GM18868 (cell line): ENCODE measurements around the gene HSF2BP.
"Not testable (repeated sequence)": the region's sequence is repeated elsewhere in the genome, so short reads cannot be mapped to it uniquely, and the experiment has no call there.

Experiments
- ATAC-seq: cut with Tn5 transposase; IDR thresholded peaks from one replicate; pipeline ENCODE4 v1.9.1; 2021; ENCODE audit warnings: mild to moderate bottlenecking, moderate library complexity; ENCODE audit not compliant: unreplicated experiment

The HSF2BP gene

DNA sequence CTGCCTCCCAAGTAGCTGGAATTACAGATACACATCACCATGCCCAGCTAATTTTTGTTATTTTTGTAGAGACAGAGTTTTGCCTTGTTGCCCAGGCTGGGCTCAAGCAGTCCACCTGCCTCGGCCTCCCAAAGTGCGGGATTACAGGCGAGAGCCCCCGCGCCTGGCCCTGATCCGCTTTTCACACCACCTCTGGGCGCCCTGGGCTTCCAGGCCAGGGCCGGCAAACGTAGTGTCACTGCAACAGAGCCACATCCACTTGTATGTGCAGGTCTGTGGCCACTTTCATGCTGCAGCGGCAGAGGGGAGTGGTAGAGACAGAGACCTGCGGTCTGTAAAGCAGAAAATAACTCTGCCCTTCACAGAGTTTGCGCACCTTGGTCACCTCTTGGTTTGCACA is 29.6 kb upstream of the HSF2BP start:
- ATAC-seq, result no peak

DNA sequence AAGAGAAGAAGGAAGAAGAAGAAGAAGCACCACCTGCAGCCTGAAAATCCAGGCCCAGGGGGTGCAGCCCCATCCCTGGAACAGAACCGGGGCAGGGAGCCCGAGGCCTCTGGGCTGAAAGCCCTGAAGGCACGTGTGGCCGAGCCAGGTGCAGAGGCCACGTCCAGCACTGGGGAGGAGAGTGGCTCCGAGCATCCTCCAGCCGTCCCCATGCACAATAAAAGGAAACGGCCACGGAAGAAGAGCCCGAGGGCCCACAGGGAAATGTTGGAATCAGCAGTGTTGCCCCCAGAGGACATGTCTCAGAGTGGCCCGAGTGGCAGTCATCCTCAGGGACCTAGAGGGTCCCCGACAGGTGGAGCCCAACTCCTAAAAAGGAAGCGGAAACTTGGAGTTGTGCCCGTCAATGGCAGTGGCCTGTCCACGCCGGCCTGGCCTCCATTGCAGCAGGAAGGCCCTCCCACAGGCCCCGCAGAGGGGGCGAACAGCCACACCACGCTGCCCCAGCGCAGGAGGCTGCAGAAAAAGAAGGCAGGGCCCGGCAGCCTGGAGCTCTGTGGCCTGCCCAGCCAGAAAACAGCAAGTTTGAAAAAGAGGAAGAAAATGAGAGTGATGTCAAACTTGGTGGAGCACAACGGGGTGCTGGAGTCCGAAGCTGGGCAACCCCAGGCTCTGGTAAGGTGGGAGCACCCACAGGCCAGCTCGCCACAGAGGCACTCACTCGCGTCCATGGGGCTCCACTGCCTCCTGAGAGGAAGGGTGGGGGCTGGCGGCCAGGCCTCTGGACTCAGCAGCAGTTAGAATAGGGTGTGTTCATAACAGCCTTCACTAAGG is 28.5 kb upstream of the HSF2BP start:
- no peak for ATAC-seq

DNA sequence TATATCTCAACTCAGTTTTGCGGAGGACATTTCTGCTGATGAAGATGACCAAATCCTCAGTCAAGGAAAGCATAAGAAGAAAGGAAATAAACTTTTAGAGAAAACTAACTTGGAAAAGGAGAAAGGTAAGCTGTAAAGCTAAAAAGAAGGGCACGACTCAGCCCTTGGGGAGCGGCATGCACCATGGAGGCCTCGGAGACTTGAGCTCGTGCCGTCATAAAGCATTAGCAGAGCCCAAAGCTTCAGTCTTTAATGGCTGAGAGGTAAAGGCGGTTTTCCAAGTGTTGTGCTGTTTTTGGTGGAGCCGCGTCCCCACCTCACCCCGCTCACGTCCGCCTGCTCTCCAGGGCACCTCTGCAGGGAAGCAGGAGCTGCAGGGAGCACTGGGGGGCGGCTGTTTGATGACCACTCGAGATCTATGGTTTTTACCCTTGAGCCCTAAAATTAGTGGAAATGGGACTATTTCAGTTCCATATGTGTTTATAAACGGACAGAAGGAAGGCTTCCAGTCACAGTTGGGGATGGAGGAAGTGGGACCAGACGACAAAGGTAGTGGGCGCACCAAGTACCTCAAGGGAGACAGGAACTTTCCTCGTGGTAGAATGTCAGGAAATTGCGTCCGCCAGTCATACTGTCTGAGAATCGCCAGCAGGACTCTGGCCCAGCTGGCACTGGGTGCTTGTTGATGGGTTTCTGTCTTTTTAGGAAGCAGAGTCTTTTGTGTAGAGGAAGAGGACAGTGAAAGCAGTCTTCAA is 27.7 kb upstream of the HSF2BP start:
- no peak for ATAC-seq

DNA sequence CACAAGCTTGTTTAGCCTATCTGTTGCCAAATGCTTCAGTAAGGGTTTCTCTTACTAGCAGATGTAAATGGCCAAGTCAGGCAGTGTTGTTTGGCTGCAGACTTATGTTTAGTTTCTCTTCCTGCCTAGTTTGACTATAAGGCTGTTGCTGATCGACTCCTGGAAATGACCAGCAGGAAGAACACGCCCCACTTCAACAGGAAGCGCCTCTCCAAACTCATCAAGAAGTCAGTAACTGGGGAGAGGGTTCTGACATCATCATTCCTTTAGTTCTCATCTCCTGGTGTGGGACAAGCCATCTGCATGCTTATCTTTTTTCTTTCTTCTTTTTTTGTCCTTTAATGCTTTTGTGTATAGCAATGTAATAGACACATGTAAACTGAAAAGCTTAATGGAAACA is 25.1 kb upstream of the HSF2BP start:
- no peak for ATAC-seq

DNA sequence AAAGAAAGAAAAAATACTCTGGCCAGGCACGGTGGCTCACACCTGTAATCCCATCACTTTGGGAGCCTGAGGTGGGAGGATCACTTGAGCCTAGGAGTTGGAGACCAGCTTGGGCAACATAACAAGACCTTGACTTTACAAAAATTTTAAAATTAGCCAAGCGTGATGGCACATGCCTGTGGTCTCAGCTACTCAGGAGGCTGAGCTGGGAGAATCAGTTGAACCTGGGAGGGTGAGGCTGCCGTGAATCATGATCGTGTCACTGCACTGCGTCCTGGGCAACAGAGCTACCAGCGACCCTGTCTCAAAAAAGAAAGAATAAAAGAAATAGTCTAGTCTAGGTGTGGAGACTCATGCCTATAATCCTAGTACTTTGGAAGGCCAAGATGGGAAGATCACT is 22.4 kb upstream of the HSF2BP start:
- no peak for ATAC-seq

DNA sequence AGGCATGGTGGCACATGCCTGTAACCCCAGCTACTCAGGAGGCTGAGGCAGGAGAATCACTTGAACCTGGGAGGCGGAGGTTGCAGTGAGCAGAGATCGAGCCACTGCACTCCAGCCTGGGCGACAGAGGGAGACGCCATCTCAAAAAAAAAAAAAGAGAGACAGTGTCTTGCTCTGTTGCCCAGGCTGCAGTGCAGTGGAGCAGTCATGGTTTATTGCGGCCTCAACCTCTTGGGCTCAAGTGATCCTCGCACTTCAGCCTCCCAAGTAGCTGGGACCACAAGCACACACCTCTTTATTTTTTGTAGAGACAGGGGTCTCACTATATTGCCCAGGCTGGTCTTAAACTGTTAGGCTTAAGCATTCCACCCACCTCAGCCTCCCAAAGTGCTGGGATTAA is 21.1 kb upstream of the HSF2BP start:
- not testable (repeated sequence) for ATAC-seq

DNA sequence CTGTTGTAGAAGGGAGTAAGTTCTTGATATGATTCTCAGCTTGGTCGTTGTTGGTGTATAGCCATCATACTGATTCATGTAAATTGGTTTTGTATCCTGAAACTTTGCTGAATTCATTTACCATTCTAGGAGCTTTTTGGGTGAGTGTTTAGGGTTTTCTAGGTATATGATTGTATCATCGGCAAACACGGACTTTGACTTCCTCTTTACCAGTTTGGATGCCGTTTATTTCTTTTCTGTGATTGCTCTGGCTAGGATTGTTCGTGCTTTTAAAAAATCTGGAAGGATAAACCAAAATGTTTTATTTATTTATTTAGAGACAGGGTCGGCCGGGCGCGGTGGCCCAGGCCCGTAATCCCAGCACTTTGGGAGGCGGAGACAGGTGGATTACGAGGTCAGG is 20.7 kb upstream of the HSF2BP start:
- no peak for ATAC-seq

DNA sequence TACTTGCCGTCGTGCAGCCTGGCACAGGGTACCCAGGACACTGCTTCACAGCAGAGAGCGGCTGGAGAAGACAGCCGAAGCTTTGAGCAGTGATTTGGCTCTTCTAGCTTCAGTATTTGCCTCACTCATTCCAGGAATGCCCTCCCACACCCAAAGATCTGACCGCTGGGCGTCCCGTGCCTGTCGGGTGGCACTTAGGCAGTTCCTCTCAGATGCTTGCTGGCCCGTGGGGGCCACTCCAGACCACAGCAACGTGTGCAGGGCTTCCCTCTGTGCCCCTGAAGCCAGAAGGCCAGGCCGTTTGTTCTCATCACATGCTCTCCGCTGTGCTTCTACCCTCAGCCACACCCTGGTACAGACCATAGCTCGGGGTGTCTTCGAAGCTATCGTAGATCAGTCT is 17.1 kb upstream of the HSF2BP start:
- ATAC-seq, result no peak

DNA sequence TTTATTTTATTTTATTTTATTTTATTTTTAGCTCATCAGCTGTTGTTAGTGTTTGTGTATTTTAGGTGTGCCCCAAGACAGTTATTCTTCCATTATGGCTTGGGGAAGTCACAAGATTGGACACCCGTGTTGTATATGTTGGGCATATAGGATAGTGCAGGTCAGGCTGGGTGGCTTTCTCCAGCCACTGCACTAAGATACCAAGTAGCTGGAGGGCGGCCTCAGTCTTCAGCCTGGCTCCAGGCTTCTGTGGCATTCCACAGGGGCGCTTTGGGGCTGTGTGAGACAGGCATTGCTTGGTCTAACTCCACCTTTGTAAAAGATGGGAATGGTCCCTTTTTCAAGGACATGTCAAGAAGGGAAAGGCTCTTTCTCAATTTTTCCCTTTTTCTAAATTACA is 16.6 kb upstream of the HSF2BP start:
- no peak for ATAC-seq

DNA sequence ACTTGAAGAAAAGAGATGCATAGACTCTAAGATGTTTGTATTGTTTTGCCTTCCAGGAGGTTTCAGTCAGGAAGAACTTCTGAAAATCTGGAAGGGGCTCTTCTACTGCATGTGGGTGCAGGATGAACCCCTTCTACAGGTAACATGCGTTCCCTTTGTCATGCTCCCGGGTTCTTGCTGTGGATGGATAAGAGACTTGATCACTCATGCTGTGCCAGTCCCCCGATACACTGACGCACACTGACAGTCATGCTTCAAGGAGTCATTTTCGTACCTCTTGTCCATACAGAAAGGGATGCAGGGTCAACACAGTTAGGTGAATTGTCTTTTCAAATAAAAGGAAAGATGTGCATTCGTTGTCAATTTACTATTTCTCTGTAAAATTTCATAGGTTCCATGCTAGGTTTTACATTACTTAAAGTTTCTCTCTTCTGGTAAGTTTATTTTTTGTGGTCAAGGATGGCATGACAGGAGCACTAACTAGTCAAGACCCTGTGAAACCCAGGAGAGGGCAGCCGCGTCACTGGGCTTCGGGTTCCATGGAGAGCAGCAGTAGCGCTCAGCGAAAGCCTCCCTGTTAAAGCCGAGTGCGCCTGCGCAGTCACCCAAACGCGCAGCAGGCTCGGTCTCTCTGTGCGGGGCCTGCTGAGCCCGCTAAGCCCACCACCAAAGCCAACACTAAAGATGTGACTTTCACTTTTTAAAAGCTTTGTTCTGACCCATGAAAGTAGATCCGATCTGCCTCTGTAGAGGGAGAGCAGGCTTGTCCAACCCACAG is 10.7 kb upstream of the HSF2BP start:
- ATAC-seq, result no peak

DNA sequence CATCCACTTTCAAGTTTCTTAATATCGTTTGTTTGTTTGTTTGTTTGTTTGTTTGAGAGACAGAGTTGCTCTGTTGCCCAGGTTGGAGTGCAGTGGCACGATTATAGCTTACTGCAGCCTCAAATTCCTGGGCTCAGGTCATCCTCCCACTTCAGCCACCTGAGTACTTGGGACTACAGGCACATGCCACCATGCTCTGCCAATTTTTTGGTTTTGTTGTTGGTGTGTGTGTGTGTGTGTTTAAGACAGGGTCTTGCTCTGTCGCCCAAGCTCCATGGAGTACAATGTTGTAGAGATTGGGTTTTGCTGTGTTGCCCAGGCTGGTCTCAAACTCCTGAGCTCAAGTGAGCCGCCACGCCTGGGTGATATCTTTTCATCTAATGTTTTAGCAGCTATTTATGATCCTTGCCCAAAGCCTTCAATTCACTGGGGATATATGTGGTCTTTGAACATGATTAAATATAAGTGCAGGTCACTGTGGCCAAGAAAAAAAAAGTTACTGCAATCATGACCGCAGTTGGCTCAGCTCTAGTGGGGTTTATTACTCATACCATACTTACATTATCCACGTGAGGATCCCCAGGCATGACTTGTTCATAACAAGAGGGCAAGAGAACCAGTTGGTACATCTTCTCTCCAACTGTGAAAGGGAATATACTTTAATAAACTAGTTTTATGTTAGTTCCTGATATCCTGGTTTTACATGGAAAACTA is 8.1 kb upstream of the HSF2BP start:
- peak; percentile 54 for ATAC-seq

DNA sequence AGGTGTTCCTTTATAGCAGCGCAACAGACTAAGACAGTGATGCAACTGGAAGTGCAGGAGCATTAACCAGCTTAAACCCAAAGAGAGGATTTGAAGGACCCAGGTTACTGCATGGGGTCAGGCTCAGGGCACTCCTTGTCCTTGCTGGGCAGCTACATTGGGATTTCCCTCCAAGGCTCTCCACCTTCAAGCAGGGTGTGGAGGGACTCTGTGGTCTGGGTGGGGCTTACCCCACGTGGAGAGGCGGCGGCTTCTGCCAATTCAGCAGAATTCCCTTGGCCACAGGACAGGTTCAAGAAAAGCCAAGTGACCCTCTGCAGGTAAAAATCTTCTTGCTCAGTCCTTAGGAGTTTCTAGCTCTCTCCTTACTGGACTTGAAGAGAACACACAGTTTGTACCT is 6.6 kb upstream of the HSF2BP start:
- ATAC-seq, result no peak

DNA sequence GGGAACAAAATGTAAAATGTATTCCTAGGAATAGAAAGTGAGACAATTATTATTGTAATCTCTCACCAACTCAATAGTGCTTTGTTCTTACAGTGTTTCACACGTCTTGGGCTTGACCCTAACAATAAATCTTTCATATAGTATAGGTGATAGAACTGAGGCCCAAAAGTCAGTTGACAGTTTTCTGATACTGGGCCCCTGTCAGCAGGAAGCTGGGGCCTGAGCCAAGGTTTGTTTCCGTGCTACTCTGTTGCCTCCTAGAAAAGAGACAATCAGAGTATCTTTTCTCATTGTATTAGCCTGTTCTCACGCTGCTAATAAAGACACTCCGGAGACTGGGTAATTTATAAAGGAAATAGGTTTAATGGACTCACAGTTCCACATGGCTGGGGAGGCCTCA is 5.1 kb upstream of the HSF2BP start:
- ATAC-seq, result no peak

DNA sequence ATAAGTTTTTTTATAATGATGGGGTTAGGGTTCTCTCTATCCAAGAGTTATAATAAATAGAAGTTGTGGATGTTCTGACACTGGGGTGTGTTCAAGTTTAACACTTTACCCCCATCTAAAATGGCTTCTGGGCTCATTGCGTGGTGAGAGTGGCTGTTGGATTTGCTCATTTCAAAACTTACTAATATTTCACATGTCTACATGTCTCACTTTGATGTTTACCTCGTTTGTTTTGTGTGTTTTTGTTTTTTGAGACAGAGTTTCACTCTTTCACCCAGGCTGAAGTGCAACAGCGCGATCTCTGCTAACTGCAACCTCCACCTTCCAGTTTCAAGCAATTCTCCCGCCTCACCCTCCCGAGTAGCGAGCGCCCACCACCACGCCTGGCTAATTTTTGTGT is 3.7 kb upstream of the HSF2BP start:
- ATAC-seq, result no peak

DNA sequence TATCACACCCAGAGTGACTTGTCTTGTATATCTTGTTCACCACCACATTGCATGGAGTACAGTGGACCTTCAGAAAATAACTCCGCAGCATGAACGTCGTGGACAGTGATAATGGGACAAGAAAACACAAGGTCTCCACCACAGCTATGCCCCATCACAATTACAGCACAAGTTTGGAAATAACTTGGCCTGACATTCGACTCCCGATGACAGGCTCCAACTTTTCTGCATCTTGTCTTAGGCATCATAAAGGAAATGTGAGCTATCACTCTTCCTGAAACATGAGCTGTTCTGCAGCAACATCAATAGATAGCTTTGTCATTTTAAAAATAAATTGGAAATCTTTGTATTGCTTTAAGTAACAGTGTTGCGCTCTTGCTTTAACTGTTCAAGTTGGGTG is 3.0 kb upstream of the HSF2BP start:
- ATAC-seq, result no peak

DNA sequence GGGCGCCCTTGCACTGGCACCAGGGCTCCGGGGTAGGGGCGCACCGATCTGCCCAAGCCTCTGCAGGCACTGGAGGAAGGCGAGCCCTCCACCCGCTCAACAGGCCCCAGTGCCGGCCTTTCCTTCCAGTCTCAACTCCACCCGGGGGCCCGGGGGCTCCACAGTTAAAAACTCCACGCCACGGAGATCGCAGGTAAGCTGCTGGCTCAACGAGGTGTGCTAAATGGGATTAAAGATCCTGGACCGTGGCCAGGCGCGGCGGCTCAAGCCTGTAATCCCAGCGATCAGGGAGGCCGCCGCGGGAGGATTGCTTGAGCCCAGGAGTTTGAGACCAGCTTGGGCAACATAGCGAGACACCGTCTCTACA is 536 bp downstream of the HSF2BP start:
- ATAC-seq, result no peak

DNA sequence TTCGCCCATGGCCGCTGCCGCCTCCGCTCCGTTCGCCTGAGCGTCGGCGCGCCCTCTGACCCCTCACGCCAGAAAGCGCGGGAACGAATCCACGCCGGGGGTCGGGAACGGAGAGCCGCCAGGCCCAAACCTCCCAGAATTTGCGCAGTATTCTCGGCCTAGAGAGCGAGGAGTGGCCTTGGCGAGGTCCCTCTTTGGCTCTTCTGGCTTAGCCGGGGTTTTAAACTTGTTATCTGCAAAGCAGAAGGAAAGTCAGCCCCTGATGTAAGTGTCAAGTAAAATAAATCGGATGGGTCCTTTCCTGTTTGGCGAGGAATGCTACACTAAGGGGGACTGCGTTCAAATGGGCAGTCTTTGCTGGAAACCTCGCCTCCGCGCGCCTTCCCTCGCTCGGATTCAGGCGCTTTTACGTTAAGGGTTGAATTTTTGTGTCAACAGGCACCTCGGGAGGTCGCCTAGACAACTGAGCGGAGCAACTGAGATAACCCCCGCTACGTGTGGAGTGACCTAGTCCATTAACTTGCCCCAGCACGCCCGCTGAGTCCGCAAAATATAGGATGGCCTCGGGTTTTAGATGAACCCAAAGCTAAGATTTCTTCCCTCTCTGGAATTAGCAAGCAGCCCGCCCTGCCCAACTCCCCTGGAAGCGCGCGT is 1.1 kb downstream of the HSF2BP start:
- no peak for ATAC-seq

DNA sequence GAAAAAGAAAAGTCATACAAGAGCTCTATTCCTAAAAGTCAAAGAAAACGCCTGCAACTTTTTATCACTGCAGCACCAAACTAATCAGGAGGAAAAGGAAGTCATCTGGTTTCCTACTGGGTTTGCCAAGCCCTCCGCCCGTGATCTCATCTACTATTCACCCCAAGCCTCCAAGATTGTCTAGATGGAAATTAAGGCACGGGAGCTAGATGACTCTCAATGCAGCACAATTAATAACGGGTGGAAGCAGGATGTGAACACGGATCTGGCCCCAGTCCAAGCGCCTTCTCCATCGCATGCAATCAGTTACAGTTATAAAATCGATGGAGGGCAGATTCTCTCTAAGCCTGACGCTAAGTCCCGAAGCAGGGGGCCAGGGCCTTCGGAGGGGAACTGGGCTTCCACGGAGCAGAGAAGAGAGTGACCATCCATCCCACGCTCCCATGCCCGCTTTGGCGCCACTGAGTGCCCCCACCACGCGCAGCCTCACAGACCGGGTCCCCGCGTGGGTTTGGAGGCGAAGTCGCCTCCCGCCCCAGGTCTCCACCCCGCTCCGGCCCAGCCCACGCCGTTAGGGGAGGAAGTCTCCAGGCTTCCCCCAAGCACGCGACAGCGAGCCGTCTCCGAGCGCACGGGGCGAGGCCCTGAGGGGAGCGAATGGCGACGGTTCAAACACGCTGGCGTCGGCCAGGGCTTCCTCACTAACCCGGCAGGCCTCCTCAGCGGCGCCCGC is 1.8 kb downstream of the HSF2BP start:
- no peak for ATAC-seq

DNA sequence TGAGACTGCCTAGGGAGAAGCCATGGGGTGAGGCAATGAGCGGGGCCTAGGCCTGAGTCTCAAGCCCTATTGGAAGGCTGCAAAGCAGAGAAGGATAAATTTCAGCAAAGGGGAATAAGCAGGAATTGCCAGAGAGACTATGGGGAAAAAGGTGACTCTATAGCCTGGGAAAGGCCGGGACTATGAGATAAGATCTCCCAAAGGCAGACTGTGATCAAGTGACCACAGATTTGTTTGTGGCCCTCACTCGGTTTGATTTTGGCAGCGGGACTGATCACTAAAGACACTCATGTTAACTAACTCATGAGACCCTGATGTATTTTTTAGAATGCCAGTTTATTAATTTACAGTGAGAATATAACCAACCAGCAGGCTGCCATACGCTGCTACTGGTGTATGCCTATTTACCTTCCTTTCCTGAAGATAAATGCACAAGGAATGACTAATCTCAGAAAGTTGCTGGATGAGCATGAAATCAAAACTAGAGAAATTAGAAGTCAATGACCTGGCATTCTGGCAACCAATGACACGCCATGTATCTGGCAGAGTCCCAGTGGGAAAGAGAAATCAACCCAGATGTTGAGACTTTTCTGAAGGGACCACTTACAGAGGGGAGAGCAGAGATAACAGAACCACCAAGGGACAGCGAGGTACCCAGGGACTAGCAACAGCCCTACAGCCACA is 4.3 kb downstream of the HSF2BP start:
- no peak for ATAC-seq
